ES-I3 (cell line): ENCODE measurements around the gene BUB3.
A peak's percentile ranks its signal among the peaks of the same experiment; 100 is the strongest.

Experiments used
- H3K36me3 ChIP-seq: 2 replicates; pipeline ENCODE4 v1.6.1; 2013; ENCODE audit warnings: mild to moderate bottlenecking, low read length, control low read depth, moderate library complexity; ENCODE audit not compliant: insufficient read depth
- H3K4me1 ChIP-seq: 2 replicates; pipeline ENCODE4 v1.6.1; 2013; ENCODE audit warnings: mild to moderate bottlenecking, control low read depth, low read length; ENCODE audit not compliant: insufficient read depth
- H3K9ac ChIP-seq: 2 replicates; pipeline ENCODE4 v1.6.1; 2013; ENCODE audit warnings: low read depth, mild to moderate bottlenecking, low read length, moderate library complexity
- H3K9me3 ChIP-seq: 2 replicates; pipeline ENCODE4 v1.6.1; 2013; ENCODE audit warnings: mild to moderate bottlenecking, low read length, moderate library complexity; ENCODE audit not compliant: control insufficient read depth, insufficient read depth

BUB3 gene

DNA sequence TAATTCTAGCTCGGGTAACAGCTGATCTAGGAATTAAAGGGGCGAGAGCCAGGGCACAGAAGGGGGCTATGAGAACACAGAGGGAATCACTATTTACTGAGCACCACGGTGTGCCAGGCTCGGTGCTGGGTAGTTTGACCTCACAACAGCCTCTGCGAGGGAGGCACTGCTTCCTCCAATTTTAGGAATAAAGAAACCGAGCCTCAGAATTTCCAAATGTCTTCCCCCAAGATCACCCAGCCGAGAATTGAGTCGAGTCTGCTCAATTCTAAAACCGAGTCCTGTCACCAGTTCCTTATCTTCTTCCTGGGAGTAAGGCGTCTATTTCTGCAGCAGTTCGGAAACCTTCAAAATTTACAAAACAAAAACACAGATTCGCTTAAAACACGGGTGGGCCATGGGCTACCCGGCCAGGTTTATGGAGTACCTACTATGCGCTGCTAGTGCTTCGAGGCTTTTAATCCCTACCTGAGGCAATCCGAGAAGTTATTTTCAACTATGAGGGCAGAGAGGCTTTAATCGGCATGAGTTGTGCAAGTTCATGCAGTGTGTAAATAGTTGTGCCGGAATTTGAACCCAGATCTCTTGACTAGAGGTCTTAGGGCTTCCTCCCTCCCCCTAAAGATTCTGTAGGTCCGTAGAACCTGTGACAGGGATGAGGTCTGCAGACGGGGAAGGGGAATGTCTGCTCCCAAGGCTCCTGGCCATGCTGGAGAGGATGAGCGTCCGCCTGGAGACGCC is 7.1 kb upstream of the BUB3 start:
- Histone ChIP-seq H3K9me3 (no peaks in the 10 kb centered on the region), H3K9ac (no peak overlapping the region), H3K4me1 (peaks cover 5% of the 10 kb centered on the region), H3K36me3 (no peaks in the 10 kb centered on the region)

DNA sequence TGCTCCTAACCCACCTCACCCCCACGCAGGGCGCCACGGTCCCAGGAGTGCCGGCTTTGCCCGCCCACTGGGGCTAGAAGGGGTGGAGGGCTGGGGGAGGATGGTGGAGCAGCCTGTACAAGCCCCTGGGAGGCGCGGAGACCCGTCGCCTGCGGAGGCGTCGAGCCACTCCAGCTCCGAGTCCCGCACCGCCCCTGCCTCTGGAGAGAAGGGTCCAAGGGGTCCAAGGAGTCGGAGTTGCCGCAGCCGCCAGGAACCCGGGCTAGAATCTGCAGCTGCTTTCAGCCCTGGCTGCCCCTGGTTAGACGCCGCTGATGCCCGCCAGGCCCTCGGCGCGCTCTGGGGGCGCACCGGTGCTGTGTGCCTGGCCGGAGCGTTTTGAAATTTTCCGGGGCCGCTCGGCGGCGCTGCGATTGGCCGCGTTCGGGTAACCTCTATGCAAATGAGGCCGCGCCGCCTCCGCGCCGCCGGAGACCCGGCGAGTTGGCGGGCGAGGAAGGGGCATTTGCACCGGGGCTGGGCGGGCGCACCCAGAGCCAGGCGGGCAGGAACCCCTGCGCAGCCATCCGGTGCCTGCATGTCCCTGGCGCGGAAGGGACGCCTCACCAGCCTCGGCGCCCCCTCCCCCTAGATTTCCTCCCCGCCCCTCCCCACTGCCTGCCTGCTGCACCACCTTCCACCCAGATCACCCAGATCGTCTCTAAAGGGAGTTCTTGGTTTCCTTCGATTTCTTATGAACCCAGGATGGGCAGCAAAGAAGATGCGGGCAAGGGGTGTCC is 6.4 kb upstream of the BUB3 start, which contains the start of gene HMX2:
HMX2 (plus strand) TSS at position 502 of the 779 bp plus-strand sequence; CDS start at position 745, 243 bp downstream.
- H3K9me3 ChIP-seq, result no peaks in the 10 kb centered on the region
- peaks cover 5% of the 10 kb centered on the region for H3K4me1 ChIP-seq
- H3K9ac ChIP-seq, result peak within 1 kb of the TSS; percentile 31; the same call in 1 of the 2 replicates
- H3K36me3 ChIP-seq, result no peaks in the 10 kb centered on the region

DNA sequence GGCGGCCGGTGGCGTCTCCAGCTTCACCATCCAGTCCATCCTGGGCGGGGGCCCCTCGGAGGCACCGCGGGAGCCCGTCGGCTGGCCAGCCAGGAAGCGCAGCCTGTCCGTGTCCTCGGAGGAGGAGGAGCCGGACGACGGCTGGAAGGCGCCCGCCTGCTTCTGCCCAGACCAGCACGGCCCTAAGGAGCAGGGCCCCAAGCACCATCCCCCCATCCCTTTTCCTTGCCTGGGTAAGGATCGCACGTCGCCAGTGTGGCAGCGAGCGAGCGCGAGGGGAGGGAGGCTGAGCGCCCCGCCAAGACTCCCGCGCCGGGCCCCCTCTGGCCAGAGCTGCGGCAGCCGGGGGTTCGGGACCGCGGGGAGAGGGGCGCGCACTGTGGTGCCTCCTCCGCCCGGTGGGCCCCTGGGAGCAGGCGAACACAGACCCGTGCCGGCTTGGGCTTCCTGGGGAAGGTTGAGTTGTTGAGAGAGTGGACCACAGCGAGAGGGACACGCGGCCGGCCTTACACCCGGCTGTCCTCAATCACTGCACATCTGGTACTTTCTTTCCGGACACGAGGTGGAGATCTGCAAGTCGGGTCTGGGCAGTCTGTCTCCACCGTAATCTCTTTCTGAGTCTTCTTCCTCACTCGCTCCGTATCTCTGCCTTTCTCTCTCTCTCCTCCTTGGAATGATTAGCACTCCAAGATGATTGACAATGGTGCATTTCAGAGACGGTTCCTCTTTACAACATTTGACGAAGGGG is 5.6 kb upstream of the BUB3 start:
- H3K9ac ChIP-seq, result peak overlapping the region; percentile 31; the same call in 1 of the 2 replicates
- peaks cover 5% of the 10 kb centered on the region for H3K4me1 ChIP-seq
- no peaks in the 10 kb centered on the region for H3K36me3 ChIP-seq
- H3K9me3 ChIP-seq, result no peaks in the 10 kb centered on the region

DNA sequence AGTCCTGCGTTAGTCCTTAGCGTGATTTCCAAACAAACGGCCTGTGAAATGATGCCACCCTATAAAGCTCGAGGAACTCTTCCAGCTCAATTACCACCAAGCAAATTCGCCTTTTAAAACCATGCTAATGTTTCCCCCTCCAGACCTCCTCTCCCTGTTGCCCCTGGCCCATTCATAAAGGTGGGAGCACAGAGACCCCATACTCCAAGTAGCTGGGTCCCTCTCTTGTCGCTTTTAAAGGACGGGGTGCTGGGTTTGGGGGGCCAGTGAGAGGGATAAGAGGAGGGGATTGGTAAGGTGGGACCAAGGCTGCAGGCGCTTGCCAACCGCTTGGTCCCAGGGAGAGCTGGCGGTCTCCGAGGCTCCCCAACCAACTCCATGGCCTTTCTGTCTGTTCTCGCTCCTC is 5.0 kb upstream of the BUB3 start:
- no peaks in the 10 kb centered on the region for H3K9me3 ChIP-seq

DNA sequence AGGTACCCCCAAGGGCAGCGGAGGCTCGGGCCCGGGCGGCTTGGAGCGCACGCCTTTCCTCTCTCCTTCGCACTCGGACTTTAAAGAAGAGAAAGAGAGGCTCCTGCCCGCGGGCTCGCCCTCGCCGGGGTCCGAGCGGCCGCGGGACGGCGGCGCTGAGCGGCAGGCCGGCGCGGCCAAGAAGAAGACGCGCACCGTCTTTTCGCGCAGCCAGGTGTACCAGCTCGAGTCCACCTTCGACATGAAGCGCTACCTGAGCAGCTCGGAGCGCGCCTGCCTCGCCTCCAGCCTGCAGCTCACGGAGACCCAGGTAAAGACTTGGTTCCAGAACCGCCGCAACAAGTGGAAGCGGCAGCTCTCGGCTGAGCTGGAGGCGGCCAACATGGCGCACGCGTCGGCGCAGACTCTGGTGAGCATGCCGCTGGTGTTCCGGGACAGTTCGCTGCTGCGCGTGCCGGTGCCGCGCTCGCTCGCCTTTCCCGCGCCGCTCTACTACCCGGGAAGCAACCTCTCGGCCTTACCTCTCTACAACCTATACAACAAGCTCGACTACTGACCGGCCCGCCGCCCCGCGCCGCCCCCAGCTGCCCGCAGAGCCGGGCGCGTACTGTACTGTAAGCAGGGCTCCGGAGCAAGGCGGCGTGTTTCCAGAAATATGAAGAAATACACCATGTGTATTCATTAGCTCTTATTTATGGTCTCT is 4.5 kb upstream of the BUB3 start:
- Histone ChIP-seq H3K4me1 (peaks cover 5% of the 10 kb centered on the region), H3K9ac (peak overlapping the region; percentile 26; the same call in 1 of the 2 replicates), H3K36me3 (no peaks in the 10 kb centered on the region), H3K9me3 (no peaks in the 10 kb centered on the region)

More for the DNA sequence above, 5.0 kb upstream of the BUB3 start:
- peak overlapping the region; percentile 26; the same call in 1 of the 2 replicates for H3K9ac ChIP-seq
- H3K4me1 ChIP-seq, result peaks cover 5% of the 10 kb centered on the region
- H3K36me3 ChIP-seq, result no peaks in the 10 kb centered on the region

DNA sequence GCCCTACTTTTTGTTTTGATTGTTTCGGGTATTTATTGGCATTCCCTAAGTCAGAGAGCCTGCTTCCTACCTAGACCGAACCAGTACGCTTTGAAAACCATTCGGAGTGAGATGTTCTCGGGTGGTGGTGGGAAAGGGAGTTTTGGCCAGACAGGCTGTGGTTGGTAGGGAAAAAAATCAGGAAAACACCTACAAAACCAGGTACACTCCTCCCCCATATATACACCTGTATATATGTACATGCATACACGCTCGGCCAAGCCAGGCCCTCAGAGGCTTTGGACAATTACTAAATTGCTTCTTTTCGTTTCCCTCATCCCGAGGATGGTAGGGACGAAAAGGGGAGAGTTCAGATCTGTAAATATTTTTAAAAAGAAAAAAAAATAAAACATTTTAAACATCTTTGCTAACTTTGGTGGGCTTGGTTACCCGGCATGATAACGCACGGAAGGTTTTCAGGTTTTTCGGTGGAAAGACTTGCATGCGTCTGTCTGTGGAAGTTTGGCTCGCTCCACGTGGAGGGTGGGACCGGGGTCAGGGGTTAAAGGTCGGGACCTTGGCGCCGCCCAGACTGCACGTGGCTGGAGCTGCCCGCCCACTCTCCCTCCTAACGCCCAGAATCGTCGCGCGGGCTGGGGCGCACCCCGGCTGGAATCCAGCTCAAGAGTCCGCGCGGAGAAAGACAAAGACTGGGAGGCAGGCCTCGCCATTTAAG is 3.8 kb upstream of the BUB3 start:
- no peaks in the 10 kb centered on the region for H3K36me3 ChIP-seq

DNA sequence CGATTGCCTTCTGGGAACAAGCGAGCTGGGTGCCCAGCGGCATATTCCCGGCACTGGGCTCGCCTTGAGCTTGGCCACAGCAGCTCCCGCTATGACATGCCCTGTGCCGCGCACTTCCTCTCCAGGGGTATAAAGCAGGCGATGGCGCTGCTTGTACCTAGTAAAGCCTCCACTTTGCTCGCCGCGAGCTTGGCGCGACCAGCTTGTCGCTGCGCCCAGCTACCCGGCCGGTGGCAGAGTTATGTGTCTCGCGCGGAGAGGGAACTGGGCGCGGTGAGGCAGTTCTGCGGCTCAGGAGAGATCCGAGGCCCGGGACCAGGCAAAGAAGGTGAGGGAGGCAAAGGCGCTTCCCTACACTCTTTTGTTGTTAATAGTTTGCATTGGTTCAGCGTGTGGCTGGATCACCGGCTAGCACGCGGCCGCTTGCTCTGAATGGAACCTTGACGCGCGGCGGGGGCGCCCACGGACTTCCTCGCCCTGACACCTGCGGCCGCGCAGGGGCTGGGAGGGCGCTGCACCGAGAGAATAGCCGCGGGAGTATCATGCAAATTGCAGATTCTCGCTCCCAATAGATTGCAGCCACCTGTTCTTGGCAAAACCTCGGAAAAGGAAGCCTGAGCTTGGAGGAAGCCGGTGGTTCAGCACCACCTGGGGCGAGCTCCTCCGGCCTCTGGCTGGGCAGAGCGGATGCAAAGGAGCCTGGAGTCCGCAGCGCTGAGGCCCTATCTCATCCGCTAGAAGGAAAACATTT is 3.0 kb upstream of the BUB3 start:
- Histone ChIP-seq H3K9ac (peak overlapping the region; percentile 46), H3K9me3 (no peaks in the 10 kb centered on the region), H3K36me3 (peaks cover 4% of the 10 kb centered on the region), H3K4me1 (peaks cover 5% of the 10 kb centered on the region)

More for the DNA sequence above, 3.8 kb upstream of the BUB3 start:
- no peaks in the 10 kb centered on the region for H3K9me3 ChIP-seq
- peak overlapping the region; percentile 46; the same call in 1 of the 2 replicates for H3K9ac ChIP-seq
- H3K4me1 ChIP-seq, result peaks cover 5% of the 10 kb centered on the region

DNA sequence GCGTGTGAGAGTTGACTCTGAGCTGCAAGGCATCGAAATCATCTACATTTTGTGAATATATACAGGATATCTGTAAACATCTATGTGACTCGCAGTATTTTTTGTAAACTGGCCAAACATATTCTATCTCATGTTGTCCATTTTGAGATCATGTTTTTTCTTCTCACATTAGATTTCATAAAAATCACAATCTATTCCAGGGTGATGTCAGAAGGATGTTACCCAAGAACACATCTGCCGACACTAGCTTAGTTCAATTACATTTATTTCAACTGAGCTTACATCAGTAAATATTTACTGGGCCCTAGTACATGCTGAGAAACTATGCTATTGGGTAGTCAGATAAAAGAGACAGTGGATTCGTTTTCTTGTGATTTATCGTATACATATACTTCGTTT is 2.5 kb upstream of the BUB3 start:
- peak overlapping the region; percentile 46; the same call in 1 of the 2 replicates for H3K9ac ChIP-seq
- H3K36me3 ChIP-seq, result peaks cover 8% of the 10 kb centered on the region
- peaks cover 5% of the 10 kb centered on the region for H3K4me1 ChIP-seq
- H3K9me3 ChIP-seq, result no peaks in the 10 kb centered on the region

DNA sequence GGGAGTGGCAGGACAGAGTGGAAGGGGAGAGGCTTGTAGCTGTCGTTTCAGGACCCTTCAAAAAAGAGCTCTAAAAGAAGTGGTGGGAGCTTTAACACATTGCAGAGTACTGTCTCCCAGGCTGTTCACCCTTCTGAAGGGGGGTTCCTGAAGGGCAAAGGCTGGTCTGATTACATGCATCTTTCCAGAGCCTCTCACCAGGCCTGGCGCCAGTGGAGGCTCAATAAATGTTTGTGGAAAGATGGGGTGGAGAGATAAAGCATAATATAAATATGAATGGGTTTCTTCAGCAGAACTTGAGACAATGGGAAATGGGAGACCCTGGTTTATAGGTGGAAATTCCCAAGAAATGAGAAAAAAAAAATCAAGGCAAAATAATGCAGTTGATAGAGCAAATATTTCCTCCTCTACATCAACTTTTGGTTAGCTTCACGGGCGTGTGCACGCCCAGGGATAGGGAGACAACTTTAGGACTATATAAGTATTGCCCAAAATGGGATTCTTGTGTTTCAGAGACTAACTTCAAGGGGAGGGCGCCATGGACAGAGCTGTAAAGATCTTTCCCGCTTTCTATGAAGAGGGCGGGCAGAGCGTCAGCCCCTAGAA is 613 bp upstream of the BUB3 start:
- peaks cover 8% of the 10 kb centered on the region for H3K36me3 ChIP-seq
- no peak overlapping the region for H3K9ac ChIP-seq
- peaks cover 5% of the 10 kb centered on the region for H3K4me1 ChIP-seq
- no peaks in the 10 kb centered on the region for H3K9me3 ChIP-seq

DNA sequence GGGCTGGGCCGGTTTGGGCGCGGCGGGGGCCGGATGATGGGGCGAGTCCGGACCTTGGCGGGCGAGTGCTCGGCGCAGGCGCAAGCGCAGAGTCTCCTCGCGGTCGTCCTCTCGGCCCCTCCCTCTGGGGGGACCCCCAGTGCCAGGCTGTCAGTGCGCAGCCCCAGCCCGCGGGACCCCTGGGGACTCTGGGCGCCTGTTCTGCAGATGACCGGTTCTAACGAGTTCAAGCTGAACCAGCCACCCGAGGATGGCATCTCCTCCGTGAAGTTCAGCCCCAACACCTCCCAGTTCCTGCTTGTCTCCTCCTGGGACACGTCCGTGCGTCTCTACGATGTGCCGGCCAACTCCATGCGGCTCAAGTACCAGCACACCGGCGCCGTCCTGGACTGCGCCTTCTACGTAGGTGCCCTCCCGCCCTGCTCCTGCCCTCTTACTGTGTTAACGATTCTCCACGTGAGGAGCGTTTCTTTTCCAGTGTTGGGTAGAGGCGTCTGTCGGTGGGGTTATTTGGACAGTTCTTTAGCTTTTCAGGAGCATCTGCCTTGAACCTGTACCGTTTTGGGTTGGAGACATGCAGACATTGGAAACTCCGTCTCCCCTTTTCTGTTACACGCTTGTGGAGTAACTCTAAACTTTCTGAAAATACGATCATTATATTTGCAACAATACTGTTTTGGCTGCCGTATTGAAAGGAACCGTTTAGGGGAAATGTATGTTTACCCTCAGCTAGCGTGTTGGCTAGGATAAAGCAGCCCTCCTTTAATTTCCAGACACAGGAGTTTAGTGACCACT is 706 bp downstream of the BUB3 start:
- H3K36me3 ChIP-seq, result peaks cover 8% of the 10 kb centered on the region
- peaks cover 5% of the 10 kb centered on the region for H3K4me1 ChIP-seq
- peak overlapping the region; percentile 73 for H3K9ac ChIP-seq
- H3K9me3 ChIP-seq, result no peaks in the 10 kb centered on the region

DNA sequence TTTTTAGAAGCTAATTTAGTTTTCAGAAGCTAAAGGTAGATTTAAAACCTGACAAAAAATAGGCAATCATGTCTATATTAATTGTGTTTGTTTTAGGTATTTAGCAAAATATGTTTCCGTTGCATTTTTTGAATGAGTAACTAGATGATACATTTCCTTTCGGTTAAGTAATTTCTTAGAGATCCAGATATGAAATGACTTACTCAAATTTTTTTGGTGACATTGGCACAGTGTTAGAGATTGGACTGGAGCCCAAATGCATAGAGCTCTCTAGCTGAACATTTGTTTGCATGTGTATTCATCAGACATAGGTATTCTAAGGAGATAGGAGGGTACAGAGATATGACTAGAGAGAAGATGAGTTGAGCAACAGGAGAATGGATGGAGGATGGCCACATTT is 1.9 kb downstream of the BUB3 start:
- peaks cover 5% of the 10 kb centered on the region for H3K4me1 ChIP-seq

DNA sequence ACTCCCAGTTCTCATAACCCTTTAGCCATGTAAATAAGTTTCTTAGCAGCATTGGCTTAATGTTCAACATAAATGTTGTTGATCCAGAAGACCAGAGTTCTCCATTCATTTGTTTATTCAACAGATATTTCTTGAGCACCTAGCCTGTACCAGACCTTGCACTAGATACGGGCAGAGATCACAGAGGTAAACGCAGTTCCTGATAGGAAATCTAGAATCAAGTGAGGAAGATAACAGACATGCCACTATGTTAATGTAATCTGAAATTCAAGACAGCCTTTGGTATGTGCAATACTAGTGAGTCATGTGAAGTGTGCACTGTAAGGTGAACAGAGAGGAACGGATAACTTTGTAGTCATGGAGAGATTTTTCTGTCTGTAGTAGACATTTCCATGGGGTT is 3.0 kb downstream of the BUB3 start:
- H3K9ac ChIP-seq, result no peak overlapping the region
- H3K4me1 ChIP-seq, result no peaks in the 10 kb centered on the region; the same call in 1 of the 2 replicates
- peaks cover 15% of the 10 kb centered on the region for H3K36me3 ChIP-seq
- H3K9me3 ChIP-seq, result no peaks in the 10 kb centered on the region

More for the DNA sequence above, 1.9 kb downstream of the BUB3 start:
- Histone ChIP-seq H3K9me3 (no peaks in the 10 kb centered on the region), H3K36me3 (peaks cover 8% of the 10 kb centered on the region), H3K9ac (no peak overlapping the region)
